Gastroesophageal sphincter (tissue), 3 donors: Measurements from ENCODE around the gene UBL3.

Source experiments
- EP300 ChIP-seq: sonication (generic); formaldehyde crosslinking; IDR thresholded peaks from one replicate; pipeline ENCODE4 v1.6.1; 2017; ENCODE audit warnings: antibody characterized with exemption, mild to moderate bottlenecking
- POLR2A ChIP-seq, 2 donors: fragments of 450-650 bp; IDR thresholded peaks; one replicate each; pipeline ENCODE4 v1.6.1; 2017; ENCODE audit warnings: antibody characterized with exemption in 2 of 2, mild to moderate bottlenecking in 2 of 2, moderate library complexity in 1 of 2
- POLR2AphosphoS5 ChIP-seq: sonication (generic); formaldehyde crosslinking; IDR thresholded peaks from one replicate; pipeline ENCODE4 v1.6.1; 2017; ENCODE audit warnings: antibody characterized with exemption
- TF ChIP-seq, protein P1 (sequence below), 4 experiments: fragments of 200-600 bp in 2 of 4; fragments of 450-650 bp in 2 of 4; sonication (generic) in 1 of 4; IDR thresholded peaks; one replicate each; pipeline ENCODE4 v1.5.1; 2017 to 2019; ENCODE audit warnings: antibody characterized with exemption in 4 of 4, mild to moderate bottlenecking in 2 of 4, moderate library complexity in 2 of 4

- TF ChIP-seq, protein P1, sequence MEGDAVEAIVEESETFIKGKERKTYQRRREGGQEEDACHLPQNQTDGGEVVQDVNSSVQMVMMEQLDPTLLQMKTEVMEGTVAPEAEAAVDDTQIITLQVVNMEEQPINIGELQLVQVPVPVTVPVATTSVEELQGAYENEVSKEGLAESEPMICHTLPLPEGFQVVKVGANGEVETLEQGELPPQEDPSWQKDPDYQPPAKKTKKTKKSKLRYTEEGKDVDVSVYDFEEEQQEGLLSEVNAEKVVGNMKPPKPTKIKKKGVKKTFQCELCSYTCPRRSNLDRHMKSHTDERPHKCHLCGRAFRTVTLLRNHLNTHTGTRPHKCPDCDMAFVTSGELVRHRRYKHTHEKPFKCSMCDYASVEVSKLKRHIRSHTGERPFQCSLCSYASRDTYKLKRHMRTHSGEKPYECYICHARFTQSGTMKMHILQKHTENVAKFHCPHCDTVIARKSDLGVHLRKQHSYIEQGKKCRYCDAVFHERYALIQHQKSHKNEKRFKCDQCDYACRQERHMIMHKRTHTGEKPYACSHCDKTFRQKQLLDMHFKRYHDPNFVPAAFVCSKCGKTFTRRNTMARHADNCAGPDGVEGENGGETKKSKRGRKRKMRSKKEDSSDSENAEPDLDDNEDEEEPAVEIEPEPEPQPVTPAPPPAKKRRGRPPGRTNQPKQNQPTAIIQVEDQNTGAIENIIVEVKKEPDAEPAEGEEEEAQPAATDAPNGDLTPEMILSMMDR (IDR thresholded peaks at IDR 0.05), result no peak
- TF ChIP-seq EP300 (no peak), POLR2A (IDR thresholded peaks at IDR 0.05) (no peak), POLR2AphosphoS5 (no peak)
Observed at GRCh38 chr13:29733147-29733611, 117.2 kb downstream of the UBL3 start.
